ENCODE data around the gene LAPTM5. TPM values are rescaled to one million over a fixed set of nuclear protein-coding genes. Genes with fewer than 3 reads are reported as not detected.
A peak's percentile ranks its signal among the peaks of the same experiment; 100 is the strongest.

The LAPTM5 gene
- total and polyA plus RNA-seq, 2 of the 8 experiments (the other 6 are each of a cell fraction or from before 2014, with no cell fraction given): 0.37 to 1.4 TPM

GRCh38 chr1:30738040-30738714 lies 19.4 kb downstream of the LAPTM5 start:
- Histone ChIP-seq H3K79me2 (ENCODE audit: control insufficient read depth in 1 of 2, insufficient read depth in 2 of 2, low read length in 2 of 2) (no peaks in the 10 kb centered on the region), H2AFZ (ENCODE audit: low read length) (no peak overlapping the region), H3K9ac (replicated peaks in 1 of 4; ENCODE audit: extremely low read depth in 1 of 4, low read depth in 3 of 4, low read length in 3 of 4) (no peak overlapping the region), H2BK120ac (replicated peaks; ENCODE audit: low read depth, low read length) (no peak overlapping the region), H2AK5ac (ENCODE audit: low read depth, low read length) (no peak overlapping the region), H2BK15ac (ENCODE audit: low read length) (no peak overlapping the region), H2BK12ac (ENCODE audit: low read depth, low read length) (no peak overlapping the region), H3K4me1 (replicated peaks in 1 of 4; ENCODE audit: control insufficient read depth in 3 of 4, insufficient read depth in 4 of 4, low read length in 3 of 4) (peaks cover 0 to 3% (median 0%) of the 10 kb centered on the region in 4 experiments; a peak in 2 of 7 replicates), H3K27me3 (replicated peaks in 1 of 4; ENCODE audit: control insufficient read depth in 3 of 4, extremely low read depth in 1 of 4, insufficient read depth in 3 of 4, low read length in 3 of 4) (no peaks in the 10 kb centered on the region), H2BK20ac (ENCODE audit: low read length) (no peak overlapping the region), H3K23ac (ENCODE audit: insufficient read length) (no peak overlapping the region), H3K27ac (ENCODE audit: low read depth, low read length) (no peak overlapping the region), H4K91ac (replicated peaks; ENCODE audit: insufficient read length, low read length) (no peak overlapping the region), H3K4ac (replicated peaks; ENCODE audit: insufficient read length, low read depth, low read length) (no peak overlapping the region), H4K8ac (ENCODE audit: extremely low read depth, insufficient read depth, low read length) (no peak overlapping the region), H4K5ac (ENCODE audit: insufficient read length, low read depth, low read length) (no peak overlapping the region), H2BK5ac (ENCODE audit: low read depth, low read length) (no peak overlapping the region), H3K56ac (replicated peaks; ENCODE audit: insufficient read length, low read depth, low read length) (no peak overlapping the region), H3K79me1 (ENCODE audit: low read depth, low read length) (no peaks in the 10 kb centered on the region), H4K20me1 (replicated peaks in 1 of 2; ENCODE audit: control insufficient read depth in 1 of 2, insufficient read depth in 2 of 2, low read length in 2 of 2) (no peaks in the 10 kb centered on the region), H3K4me2 (ENCODE audit: insufficient read depth in 1 of 2, low read depth in 2 of 2, low read length in 2 of 2) (no peak overlapping the region), H3K14ac (ENCODE audit: insufficient read length) (no peak overlapping the region), H3K23me2 (ENCODE audit: low read depth, low read length) (no peaks in the 10 kb centered on the region), H3K4me3 (ENCODE audit: extremely low read depth in 1 of 4, insufficient read depth in 2 of 4, low read depth in 3 of 4, low read length in 4 of 4) (no peak overlapping the region), H3K36me3 (ENCODE audit: control insufficient read depth in 2 of 4, insufficient read depth in 4 of 4, low read length in 3 of 4) (no peaks in the 10 kb centered on the region), H3K9me3 (ENCODE audit: insufficient read depth in 2 of 2, low read depth in 1 of 2, low read length in 1 of 2) (no peaks in the 10 kb centered on the region), H3K18ac (ENCODE audit: extremely low read depth, low read length) (no peak overlapping the region)
- 81% methylated on average over 5 of the region's 5 CpGs; no CpG with 5 or more reads in 1 of the 2 experiments for WGBS, 2 experiments (ENCODE audit: extremely low coverage in 1 of 2, insufficient coverage in 1 of 2, insufficient read length in 1 of 2, insufficient replicate concordance in 2 of 2, low coverage in 1 of 2, low lambda C conversion rate in 2 of 2, missing lambda C conversion rate in 1 of 2)
- ChIA-PET POLR2A (ENCODE audit: partially characterized antibody) (interaction anchor here (0.6 kb wide), 1 partner anchor 49 kb away, joined by 3 read pairs; no protein-coding TSS in a partner anchor), CTCF (ENCODE audit: partially characterized antibody) (interaction anchor here (1.4 to 55.1 kb wide), 4 partner anchors 11 to 28 kb away, joined by 3 to 1640 read pairs (median 17); partner anchors contain the start of genes LAPTM5 and MATN1)
- no peak for DNase-seq (ENCODE audit: low read depth in 1 of 2, low spot score in 2 of 2)
- FAIRE-seq: no peak
- no peak for TF ChIP-seq KDM1A (IDR thresholded peaks at IDR 0.05; ENCODE audit: borderline replicate concordance, low read length)
- no peak for TF ChIP-seq NANOG (IDR thresholded peaks at IDR 0.05; ENCODE audit: insufficient read depth, low read depth, low read length, poor library complexity, severe bottlenecking)
- no peak for TF ChIP-seq CHD2 (IDR thresholded peaks at IDR 0.05; ENCODE audit: low read length)
- no peak for TF ChIP-seq SRF (IDR thresholded peaks at IDR 0.05; ENCODE audit: low read depth, low read length)
- TF ChIP-seq TEAD4 (IDR thresholded peaks at IDR 0.05; ENCODE audit: low read depth, low read length): peak; percentile 84
- no peak for TF ChIP-seq POU5F1 (IDR thresholded peaks at IDR 0.05; ENCODE audit: low read depth, low read length)
- no peak for TF ChIP-seq SIRT6 (IDR thresholded peaks at IDR 0.05; ENCODE audit: low read length)
- no peak for TF ChIP-seq CHD1 (IDR thresholded peaks at IDR 0.05; ENCODE audit: low read depth, low read length)
- TF ChIP-seq, protein P1, sequence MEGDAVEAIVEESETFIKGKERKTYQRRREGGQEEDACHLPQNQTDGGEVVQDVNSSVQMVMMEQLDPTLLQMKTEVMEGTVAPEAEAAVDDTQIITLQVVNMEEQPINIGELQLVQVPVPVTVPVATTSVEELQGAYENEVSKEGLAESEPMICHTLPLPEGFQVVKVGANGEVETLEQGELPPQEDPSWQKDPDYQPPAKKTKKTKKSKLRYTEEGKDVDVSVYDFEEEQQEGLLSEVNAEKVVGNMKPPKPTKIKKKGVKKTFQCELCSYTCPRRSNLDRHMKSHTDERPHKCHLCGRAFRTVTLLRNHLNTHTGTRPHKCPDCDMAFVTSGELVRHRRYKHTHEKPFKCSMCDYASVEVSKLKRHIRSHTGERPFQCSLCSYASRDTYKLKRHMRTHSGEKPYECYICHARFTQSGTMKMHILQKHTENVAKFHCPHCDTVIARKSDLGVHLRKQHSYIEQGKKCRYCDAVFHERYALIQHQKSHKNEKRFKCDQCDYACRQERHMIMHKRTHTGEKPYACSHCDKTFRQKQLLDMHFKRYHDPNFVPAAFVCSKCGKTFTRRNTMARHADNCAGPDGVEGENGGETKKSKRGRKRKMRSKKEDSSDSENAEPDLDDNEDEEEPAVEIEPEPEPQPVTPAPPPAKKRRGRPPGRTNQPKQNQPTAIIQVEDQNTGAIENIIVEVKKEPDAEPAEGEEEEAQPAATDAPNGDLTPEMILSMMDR (IDR thresholded peaks at IDR 0.05; ENCODE audit: control extremely low read depth in 1 of 3, insufficient read depth in 1 of 3, low read depth in 1 of 3, low read length in 3 of 3): peak in 2 of 3 experiments; percentile 49 to 71; a peak in 3 of 4 replicates
- no peak for TF ChIP-seq BACH1 (IDR thresholded peaks at IDR 0.05; ENCODE audit: low read length)
